ENCODE results near the gene CDC5L. TPM values are rescaled to one million over a fixed set of nuclear protein-coding genes. Genes with fewer than 3 reads are reported as not detected.
A peak's percentile ranks its signal among the peaks of the same experiment; 100 is the strongest.

Gene CDC5L
- total RNA-seq, 1 donor from 2014 or later: 19.0 TPM

DNA sequence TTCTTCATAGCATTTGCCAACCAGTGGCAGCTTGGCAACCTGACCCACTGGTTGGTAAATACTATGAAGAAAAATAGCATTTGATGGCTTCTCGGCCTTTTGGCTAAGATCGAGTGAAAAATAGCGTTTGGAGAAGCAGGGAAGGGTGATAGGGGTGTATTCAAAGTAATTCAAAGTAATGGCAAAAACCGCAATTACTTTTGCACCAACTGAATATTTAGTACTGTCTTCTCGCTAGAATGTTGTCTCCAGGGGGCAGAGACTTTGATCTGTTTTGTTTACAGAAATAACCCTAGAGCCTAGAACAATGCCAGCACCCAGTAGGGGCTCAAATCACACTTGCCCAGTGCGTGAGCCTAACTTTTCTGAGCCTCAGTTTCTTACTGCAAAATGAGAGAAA lies 106.1 kb downstream of the CDC5L start:
- Mint-ChIP-seq H3K36me3 (ENCODE audit: low read depth) (peaks cover 2% of the 10 kb centered on the region), H3K9me3 (ENCODE audit: low read depth) (no peaks in the 10 kb centered on the region), H3K27me3 (ENCODE audit: low read depth) (peaks cover under 1% of the 10 kb centered on the region), H3K4me1 (ENCODE audit: low read depth) (peaks cover 43% of the 10 kb centered on the region), H3K4me3 (ENCODE audit: unreplicated experiment) (no peak overlapping the region), H3K27ac (ENCODE audit: unreplicated experiment) (no peak overlapping the region)
- TF ChIP-seq, protein P1, sequence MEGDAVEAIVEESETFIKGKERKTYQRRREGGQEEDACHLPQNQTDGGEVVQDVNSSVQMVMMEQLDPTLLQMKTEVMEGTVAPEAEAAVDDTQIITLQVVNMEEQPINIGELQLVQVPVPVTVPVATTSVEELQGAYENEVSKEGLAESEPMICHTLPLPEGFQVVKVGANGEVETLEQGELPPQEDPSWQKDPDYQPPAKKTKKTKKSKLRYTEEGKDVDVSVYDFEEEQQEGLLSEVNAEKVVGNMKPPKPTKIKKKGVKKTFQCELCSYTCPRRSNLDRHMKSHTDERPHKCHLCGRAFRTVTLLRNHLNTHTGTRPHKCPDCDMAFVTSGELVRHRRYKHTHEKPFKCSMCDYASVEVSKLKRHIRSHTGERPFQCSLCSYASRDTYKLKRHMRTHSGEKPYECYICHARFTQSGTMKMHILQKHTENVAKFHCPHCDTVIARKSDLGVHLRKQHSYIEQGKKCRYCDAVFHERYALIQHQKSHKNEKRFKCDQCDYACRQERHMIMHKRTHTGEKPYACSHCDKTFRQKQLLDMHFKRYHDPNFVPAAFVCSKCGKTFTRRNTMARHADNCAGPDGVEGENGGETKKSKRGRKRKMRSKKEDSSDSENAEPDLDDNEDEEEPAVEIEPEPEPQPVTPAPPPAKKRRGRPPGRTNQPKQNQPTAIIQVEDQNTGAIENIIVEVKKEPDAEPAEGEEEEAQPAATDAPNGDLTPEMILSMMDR (IDR thresholded peaks at IDR 0.05): no peak
- no peak for DNase-seq (ENCODE audit: low spot score)

GRCh38 chr6:44494011-44494501 lies 106.5 kb downstream of the CDC5L start:
- no peak overlapping the region for H3K4me3 Mint-ChIP-seq (ENCODE audit: unreplicated experiment)

GRCh38 chr6:44495036-44495901 lies 107.8 kb downstream of the CDC5L start:
- no peak overlapping the region for H3K4me3 Mint-ChIP-seq (ENCODE audit: unreplicated experiment)
- H3K9me3 Mint-ChIP-seq (ENCODE audit: low read depth): peaks cover 3% of the 10 kb centered on the region
- DNase-seq (ENCODE audit: low spot score): no peak
- H3K4me1 Mint-ChIP-seq (ENCODE audit: low read depth): peaks cover 29% of the 10 kb centered on the region
- no peak overlapping the region for H3K27ac Mint-ChIP-seq (ENCODE audit: unreplicated experiment)
- no peaks in the 10 kb centered on the region for H3K27me3 Mint-ChIP-seq (ENCODE audit: low read depth)
- H3K36me3 Mint-ChIP-seq (ENCODE audit: low read depth): peaks cover 2% of the 10 kb centered on the region
- TF ChIP-seq, protein P1 (IDR thresholded peaks at IDR 0.05): no peak

More at GRCh38 chr6:44494011-44494501, 106.5 kb downstream of the CDC5L start:
- no peak for DNase-seq (ENCODE audit: low spot score)
- H3K27me3 Mint-ChIP-seq (ENCODE audit: low read depth): no peaks in the 10 kb centered on the region
- H3K9me3 Mint-ChIP-seq (ENCODE audit: low read depth): no peaks in the 10 kb centered on the region
- H3K36me3 Mint-ChIP-seq (ENCODE audit: low read depth): peaks cover 2% of the 10 kb centered on the region
- H3K27ac Mint-ChIP-seq (ENCODE audit: unreplicated experiment): no peak overlapping the region
- H3K4me1 Mint-ChIP-seq (ENCODE audit: low read depth): peaks cover 41% of the 10 kb centered on the region
- TF ChIP-seq, protein P1 (IDR thresholded peaks at IDR 0.05): peak; percentile 61

DNA sequence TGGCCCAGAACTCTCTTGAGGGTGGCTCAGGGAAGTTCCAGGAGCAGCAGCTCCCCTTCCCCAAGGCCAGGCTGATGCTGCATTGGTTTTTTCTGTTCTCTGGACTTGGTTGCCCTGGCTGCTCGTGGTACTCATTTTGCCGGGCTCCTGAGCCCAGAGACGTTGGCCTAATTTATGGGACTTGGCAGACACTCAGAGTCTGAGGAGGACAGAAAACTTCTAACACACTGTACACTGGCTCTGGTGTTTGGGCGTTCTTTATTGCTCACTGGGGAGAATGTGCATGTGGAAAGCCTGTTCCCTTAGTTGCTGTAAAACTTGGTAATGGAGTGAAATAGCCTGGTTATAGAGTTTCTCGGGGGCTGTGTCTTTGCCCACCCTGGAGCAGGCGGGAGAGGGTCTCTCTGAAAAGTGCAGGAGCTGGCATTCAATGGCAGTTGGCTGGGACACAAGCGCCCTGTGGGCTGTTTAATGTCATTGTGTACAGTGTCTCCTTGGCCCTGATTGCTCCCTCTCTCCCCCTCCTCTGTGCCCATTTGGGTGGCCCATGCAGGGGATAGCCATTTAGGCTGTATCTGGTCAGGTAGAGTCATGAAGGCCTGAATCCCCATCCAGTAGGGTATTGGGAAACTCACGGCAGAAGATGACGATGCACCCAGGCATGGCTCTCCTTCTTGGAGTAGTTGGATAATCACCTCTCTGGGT lies 109.3 kb downstream of the CDC5L start:
- no peak overlapping the region for H3K4me3 Mint-ChIP-seq (ENCODE audit: unreplicated experiment)
- no peak for DNase-seq (ENCODE audit: low spot score)
- peaks cover 5% of the 10 kb centered on the region for H3K36me3 Mint-ChIP-seq (ENCODE audit: low read depth)
- peaks cover 9% of the 10 kb centered on the region for H3K9me3 Mint-ChIP-seq (ENCODE audit: low read depth)
- H3K27me3 Mint-ChIP-seq (ENCODE audit: low read depth): no peaks in the 10 kb centered on the region
- no peak overlapping the region for H3K27ac Mint-ChIP-seq (ENCODE audit: unreplicated experiment)
- H3K4me1 Mint-ChIP-seq (ENCODE audit: low read depth): peaks cover 17% of the 10 kb centered on the region
- TF ChIP-seq, protein P1 (IDR thresholded peaks at IDR 0.05): no peak

- Mint-ChIP-seq H3K27ac (ENCODE audit: unreplicated experiment) (no peak overlapping the region), H3K9me3 (ENCODE audit: low read depth) (peaks cover 9% of the 10 kb centered on the region), H3K4me1 (ENCODE audit: low read depth) (peaks cover 17% of the 10 kb centered on the region), H3K27me3 (ENCODE audit: low read depth) (no peaks in the 10 kb centered on the region), H3K4me3 (ENCODE audit: unreplicated experiment) (no peak overlapping the region), H3K36me3 (ENCODE audit: low read depth) (peaks cover 3% of the 10 kb centered on the region)
- no peak for DNase-seq (ENCODE audit: low spot score)
- TF ChIP-seq, protein P1 (IDR thresholded peaks at IDR 0.05): no peak
These were observed 110.3 kb downstream of the CDC5L start for GRCh38 chr6:44497807-44498206.
